ENCODE results near the gene WNT9A.

Gene WNT9A

DNA sequence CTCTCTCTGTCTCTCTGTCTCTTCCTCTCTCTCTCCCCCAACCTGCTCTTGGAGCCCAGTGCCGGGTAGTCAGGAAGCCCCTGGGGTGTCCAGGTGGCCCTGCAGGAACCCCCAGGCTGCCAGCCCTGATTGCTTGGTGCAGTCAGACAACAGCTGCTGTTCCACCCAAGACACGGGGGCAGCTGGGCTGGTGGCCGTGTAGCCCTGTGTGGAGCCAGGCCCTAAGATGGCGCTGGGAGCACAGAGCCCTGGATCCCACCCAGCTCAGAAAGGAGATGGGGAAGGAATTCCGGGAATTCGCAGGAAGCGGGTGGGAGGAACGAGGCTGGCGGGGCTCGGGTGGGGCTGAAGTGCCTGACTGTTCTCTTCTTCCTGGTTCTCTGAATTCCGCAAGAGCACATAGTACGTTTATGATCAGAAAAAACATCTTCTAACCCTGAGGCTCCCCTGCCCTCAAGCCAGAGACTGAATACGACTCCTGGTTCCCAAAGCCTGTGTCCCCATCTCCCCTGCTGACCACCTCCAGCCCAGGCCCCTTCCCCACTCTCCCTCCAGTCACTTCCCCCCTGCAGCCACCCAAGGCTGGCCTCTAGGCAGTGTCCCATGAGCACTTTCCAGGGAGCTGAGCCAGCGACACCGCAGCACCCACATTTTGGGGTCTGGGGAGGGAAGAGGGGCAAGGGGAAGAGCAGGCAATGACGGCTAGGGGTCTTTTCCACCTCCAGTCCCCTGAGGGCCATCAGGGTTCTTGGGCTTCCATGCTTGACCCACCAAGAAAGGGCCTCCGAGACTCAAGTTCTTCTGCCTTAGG lies 55.0 kb downstream of the WNT9A start:
- Histone ChIP-seq H3K36me3 (ENCODE audit: insufficient read depth, insufficient read length, low read length) (no peaks in the 10 kb centered on the region), H3K4me3 (ENCODE audit: insufficient read length, low read depth) (no peak overlapping the region), H3K9me3 (ENCODE audit: insufficient read depth, low read length) (no peaks in the 10 kb centered on the region), H3K27me3 (ENCODE audit: insufficient read depth, insufficient read length) (no peaks in the 10 kb centered on the region), H3K9ac (ENCODE audit: insufficient read length, low read depth) (no peak overlapping the region), H3K4me1 (ENCODE audit: insufficient read depth, insufficient read length) (peaks cover 43% of the 10 kb centered on the region)
- no peak for DNase-seq (ENCODE audit: low read depth, low spot score)
- no peak for TF ChIP-seq YY1 (IDR thresholded peaks at IDR 0.05; ENCODE audit: insufficient read depth, insufficient read length)
- no peak for TF ChIP-seq ZNF274 (IDR thresholded peaks at IDR 0.05; ENCODE audit: low read depth, low read length)
- TF ChIP-seq SUZ12 (IDR thresholded peaks at IDR 0.05; ENCODE audit: extremely low read depth, insufficient read depth, insufficient read length), result no peak

DNA sequence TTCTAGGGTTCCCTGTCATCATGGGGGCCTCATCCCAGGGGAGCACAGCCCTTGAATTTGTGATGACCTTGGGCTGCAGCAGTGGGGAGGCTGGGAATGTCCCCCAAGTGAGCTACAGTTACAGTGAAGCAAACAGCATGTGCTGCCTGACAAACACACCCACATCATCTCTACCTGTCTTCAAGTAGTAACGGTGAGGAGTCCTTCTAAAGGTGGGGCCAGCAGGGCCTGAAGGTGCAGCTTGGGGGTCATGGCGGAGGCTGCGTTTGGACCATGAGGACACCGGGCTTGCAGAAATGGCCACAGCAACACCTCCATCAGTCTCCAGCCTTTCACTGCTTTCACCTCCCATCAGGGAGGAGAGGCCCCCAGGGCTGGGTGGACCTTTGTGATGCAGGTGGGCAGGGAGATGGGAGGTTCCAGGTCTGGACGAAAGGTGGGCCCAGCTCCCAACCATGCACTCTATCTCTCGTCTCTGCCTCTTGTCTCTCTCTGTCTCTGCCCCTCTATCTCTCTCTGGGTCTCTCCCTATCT lies 55.7 kb downstream of the WNT9A start:
- no peak overlapping the region for H3K4me3 ChIP-seq (ENCODE audit: insufficient read length, low read depth)
- no peak for DNase-seq (ENCODE audit: low read depth, low spot score)
- no peaks in the 10 kb centered on the region for H3K9me3 ChIP-seq (ENCODE audit: insufficient read depth, low read length)
- no peaks in the 10 kb centered on the region for H3K27me3 ChIP-seq (ENCODE audit: insufficient read depth, insufficient read length)
- no peak for TF ChIP-seq YY1 (IDR thresholded peaks at IDR 0.05; ENCODE audit: insufficient read depth, insufficient read length)
- H3K4me1 ChIP-seq (ENCODE audit: insufficient read depth, insufficient read length), result peaks cover 46% of the 10 kb centered on the region
- H3K9ac ChIP-seq (ENCODE audit: insufficient read length, low read depth), result no peak overlapping the region
- no peaks in the 10 kb centered on the region for H3K36me3 ChIP-seq (ENCODE audit: insufficient read depth, insufficient read length, low read length)

DNA sequence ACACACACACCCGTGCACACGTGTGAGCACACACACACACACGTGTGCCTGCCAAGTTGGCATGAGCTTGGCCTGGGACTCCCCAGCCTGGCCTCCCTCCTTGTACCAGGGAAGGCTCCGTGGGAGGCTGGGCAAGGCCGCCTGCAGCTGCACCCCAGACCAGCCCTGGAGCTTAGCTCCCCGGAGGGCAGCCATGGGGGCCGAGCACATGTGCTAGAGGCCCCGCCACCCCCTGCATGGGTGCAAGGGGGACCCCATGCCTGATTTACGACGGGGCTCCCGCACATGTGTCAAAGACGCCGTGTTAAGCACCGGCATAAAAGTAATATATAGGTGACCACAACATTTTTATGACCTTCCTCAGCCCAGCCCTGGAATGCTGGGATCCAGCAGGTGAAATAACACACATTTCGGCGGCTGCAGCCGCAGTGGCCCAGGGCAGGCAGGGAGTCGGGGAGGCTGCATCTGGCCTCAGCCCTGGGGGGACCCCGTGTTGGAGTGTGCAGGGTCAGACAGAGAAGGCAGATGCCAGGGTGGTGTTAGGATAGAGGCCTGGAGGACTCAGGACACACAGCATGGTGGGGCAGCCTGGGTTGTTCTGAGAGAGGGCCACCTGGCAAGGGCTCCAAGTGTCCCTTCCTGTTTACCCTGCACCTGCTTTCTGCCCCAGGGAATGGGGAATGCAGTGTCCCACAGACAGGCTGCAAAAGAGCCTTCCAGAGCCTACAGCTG lies 56.3 kb downstream of the WNT9A start:
- DNase-seq (ENCODE audit: low read depth, low spot score), result no peak
- no peak for TF ChIP-seq ZNF274 (IDR thresholded peaks at IDR 0.05; ENCODE audit: low read depth, low read length)
- no peaks in the 10 kb centered on the region for H3K27me3 ChIP-seq (ENCODE audit: insufficient read depth, insufficient read length)
- H3K9ac ChIP-seq (ENCODE audit: insufficient read length, low read depth), result no peak overlapping the region
- H3K9me3 ChIP-seq (ENCODE audit: insufficient read depth, low read length), result no peaks in the 10 kb centered on the region
- no peaks in the 10 kb centered on the region for H3K36me3 ChIP-seq (ENCODE audit: insufficient read depth, insufficient read length, low read length)
- peaks cover 43% of the 10 kb centered on the region for H3K4me1 ChIP-seq (ENCODE audit: insufficient read depth, insufficient read length)
- H3K4me3 ChIP-seq (ENCODE audit: insufficient read length, low read depth), result no peak overlapping the region

DNA sequence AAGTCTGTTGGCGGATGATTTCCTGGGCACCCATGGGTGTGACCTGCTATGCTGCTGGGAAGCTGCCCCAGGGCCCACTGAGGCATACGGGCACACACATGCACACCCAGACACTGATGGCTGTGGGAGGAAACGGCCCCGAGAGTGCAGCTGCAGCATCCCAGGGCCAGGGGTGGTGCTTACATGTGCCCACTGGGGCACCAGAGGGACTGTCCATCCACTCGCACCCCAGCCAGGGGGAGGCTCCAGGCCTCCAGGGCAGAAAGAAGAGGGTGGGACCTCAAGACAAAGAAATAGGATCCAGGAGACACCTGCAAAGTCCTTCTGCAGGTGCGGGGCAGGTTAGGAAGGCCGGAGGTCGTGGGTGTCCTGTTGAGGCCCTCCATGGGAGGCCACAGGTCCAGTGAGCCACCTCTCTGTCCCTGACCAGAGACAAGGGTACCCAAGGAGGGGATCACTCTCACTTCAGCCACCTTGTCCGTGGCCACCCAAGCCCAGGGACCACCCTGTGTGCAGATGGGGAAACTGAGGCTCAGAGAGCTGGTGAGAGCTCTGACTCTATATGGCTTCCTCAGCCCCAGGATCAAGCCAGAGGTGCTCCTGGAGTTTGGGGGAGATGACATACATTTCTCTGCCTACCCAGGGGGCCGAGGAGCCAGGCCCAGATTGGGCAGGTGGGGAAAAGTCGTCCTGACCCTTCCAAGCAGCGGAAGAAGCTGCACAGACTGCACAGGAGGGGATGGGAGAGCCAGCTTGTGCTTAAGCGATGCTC lies 57.1 kb downstream of the WNT9A start:
- no peaks in the 10 kb centered on the region for H3K9me3 ChIP-seq (ENCODE audit: insufficient read depth, low read length)
- H3K36me3 ChIP-seq (ENCODE audit: insufficient read depth, insufficient read length, low read length), result no peaks in the 10 kb centered on the region
- no peaks in the 10 kb centered on the region for H3K27me3 ChIP-seq (ENCODE audit: insufficient read depth, insufficient read length)
- H3K4me3 ChIP-seq (ENCODE audit: insufficient read length, low read depth), result no peak overlapping the region
- peaks cover 41% of the 10 kb centered on the region for H3K4me1 ChIP-seq (ENCODE audit: insufficient read depth, insufficient read length)
- TF ChIP-seq YY1 (IDR thresholded peaks at IDR 0.05; ENCODE audit: insufficient read depth, insufficient read length) (no peak), ZNF274 (IDR thresholded peaks at IDR 0.05; ENCODE audit: low read depth, low read length) (no peak), SUZ12 (IDR thresholded peaks at IDR 0.05; ENCODE audit: extremely low read depth, insufficient read depth, insufficient read length) (no peak)
- DNase-seq (ENCODE audit: low read depth, low spot score), result no peak
- no peak overlapping the region for H3K9ac ChIP-seq (ENCODE audit: insufficient read length, low read depth)

DNA sequence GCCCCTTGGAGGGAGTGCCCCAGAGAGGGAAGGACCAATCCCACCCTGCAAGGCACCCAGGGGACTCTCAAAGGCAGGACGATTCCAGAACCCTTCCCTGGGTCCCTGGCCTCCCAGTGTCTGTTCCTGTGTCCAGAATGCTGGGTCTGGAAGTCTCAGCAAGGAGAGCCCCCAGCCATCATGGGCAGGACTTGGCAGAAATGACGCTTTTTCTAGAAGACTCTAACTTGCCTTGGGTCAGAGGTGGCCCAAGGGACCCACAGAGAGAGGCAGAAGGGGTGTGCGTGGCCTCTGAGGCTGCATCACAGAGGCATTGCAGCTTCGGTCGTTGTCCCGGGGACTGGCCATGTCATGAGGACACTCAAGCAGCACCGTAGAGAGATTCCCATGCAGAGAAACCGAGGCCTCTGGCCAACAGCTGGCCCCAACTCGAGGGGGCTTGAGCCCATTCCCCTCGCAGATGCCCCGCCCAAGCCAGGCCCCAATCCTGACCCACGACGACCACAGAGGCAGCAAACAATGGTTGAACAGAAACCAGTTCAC lies 57.8 kb downstream of the WNT9A start:
- no peak for DNase-seq (ENCODE audit: low read depth, low spot score)
- Histone ChIP-seq H3K4me3 (ENCODE audit: insufficient read length, low read depth) (no peak overlapping the region), H3K4me1 (ENCODE audit: insufficient read depth, insufficient read length) (peaks cover 42% of the 10 kb centered on the region), H3K9ac (ENCODE audit: insufficient read length, low read depth) (no peak overlapping the region), H3K9me3 (ENCODE audit: insufficient read depth, low read length) (no peaks in the 10 kb centered on the region), H3K27me3 (ENCODE audit: insufficient read depth, insufficient read length) (no peaks in the 10 kb centered on the region), H3K36me3 (ENCODE audit: insufficient read depth, insufficient read length, low read length) (no peaks in the 10 kb centered on the region)
- TF ChIP-seq ZNF274 (IDR thresholded peaks at IDR 0.05; ENCODE audit: low read depth, low read length) (no peak), SUZ12 (IDR thresholded peaks at IDR 0.05; ENCODE audit: extremely low read depth, insufficient read depth, insufficient read length) (no peak), YY1 (IDR thresholded peaks at IDR 0.05; ENCODE audit: insufficient read depth, insufficient read length) (no peak)

DNA sequence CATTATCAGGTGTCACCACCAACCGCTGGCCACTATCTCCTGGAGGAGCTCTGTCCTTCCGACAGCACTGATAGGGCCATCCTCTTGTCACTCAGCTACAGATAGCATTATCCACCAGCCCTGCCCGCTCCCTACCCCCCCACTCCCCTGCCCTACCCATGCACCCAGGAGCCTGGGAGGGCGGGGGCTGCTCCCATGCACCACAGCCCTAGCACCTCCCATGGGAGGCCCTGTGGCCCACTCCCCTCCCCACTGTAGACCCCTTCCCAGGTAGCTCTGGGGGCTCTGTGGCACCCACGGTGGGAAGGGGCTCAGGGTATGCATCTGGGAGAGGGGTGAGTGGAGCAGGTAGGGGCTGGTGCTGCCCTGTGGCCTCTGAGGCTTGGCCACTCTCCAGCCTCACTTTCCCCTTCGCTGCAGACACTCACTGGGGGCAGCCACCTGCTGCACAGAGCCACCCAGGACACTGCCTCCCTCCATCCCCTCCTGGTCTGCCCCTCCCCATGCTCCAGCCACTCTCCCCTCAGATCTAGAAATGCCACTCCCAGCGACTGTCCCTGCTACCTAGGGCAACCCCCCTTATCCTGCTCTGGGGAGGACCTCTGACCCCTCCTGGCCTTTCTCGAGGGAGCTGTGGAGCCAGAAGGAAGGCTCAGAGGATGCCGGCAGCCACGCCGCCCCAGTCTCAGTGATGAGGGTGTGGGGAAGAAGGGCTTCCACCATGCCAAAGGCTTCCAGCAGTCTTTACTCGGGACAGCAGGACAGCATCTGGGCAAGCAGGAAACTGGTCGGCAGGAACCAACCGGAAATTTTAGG lies 58.5 kb downstream of the WNT9A start:
- DNase-seq (ENCODE audit: low read depth, low spot score), result no peak
- H3K4me1 ChIP-seq (ENCODE audit: insufficient read depth, insufficient read length), result peaks cover 45% of the 10 kb centered on the region

More for the DNA sequence above, 58.5 kb downstream of the WNT9A start:
- Histone ChIP-seq H3K27me3 (ENCODE audit: insufficient read depth, insufficient read length) (no peaks in the 10 kb centered on the region), H3K36me3 (ENCODE audit: insufficient read depth, insufficient read length, low read length) (no peaks in the 10 kb centered on the region), H3K9me3 (ENCODE audit: insufficient read depth, low read length) (no peaks in the 10 kb centered on the region), H3K9ac (ENCODE audit: insufficient read length, low read depth) (no peak overlapping the region), H3K4me3 (ENCODE audit: insufficient read length, low read depth) (no peak overlapping the region)
- TF ChIP-seq ZNF274 (IDR thresholded peaks at IDR 0.05; ENCODE audit: low read depth, low read length), result no peak
- TF ChIP-seq SUZ12 (IDR thresholded peaks at IDR 0.05; ENCODE audit: extremely low read depth, insufficient read depth, insufficient read length), result no peak

All from NT2/D1 (cell line).